K562 (cell line): ENCODE data around the gene TENM3.

ENCODE experiments used
- DDX20 ChIP-seq: fragments of 450-650 bp; IDR thresholded peaks from 2 replicates; pipeline ENCODE4 v1.6.1; 2016; ENCODE audit warnings: missing genetic modification characterization, low read depth, mild to moderate bottlenecking, missing compliant biosample characterization, moderate library complexity
- EP300 ChIP-seq: IDR thresholded peaks from 2 replicates; pipeline ENCODE4 v1.6.1; 2012; ENCODE audit warnings: low read length, improper control_type of control experiment
- FOXJ3 ChIP-seq: sonication (generic); formaldehyde crosslinking; IDR thresholded peaks from 2 replicates; pipeline ENCODE4 v1.4.0; 2020; ENCODE audit warnings: mild to moderate bottlenecking, missing genetic modification reagents
- HCFC1 ChIP-seq: IDR thresholded peaks from 2 replicates; pipeline ENCODE4 v1.6.1; 2012; ENCODE audit warnings: low read depth, low read length, improper control_type of control experiment
- HDAC6 ChIP-seq: IDR thresholded peaks from 2 replicates; pipeline ENCODE4 v1.6.1; 2012; ENCODE audit warnings: low read depth, mild to moderate bottlenecking, control low read depth, inconsistent platforms, low read length, moderate library complexity
- JUND ChIP-seq, 2 experiments: IDR thresholded peaks; 2 replicates in 1 of 2; 3 replicates in 1 of 2; pipeline ENCODE4 v1.6.1; 2011; ENCODE audit warnings: borderline replicate concordance in 2 of 2, low read depth in 2 of 2, low read length in 2 of 2, improper control_type of control experiment in 1 of 2, missing biosample characterization in 1 of 2, missing genetic modification characterization in 1 of 2, missing genetic modification reagents in 1 of 2
- NFIC ChIP-seq: fragments of 450-650 bp; IDR thresholded peaks from 2 replicates; pipeline ENCODE4 v1.6.1; 2017; ENCODE audit warnings: mild to moderate bottlenecking, inconsistent platforms
- POLR2A ChIP-seq: fragments of 450-650 bp; conservative IDR thresholded peaks from 2 replicates; pipeline ENCODE4 v1.6.1; 2016
- SOX6 ChIP-seq: fragments of 450-650 bp; IDR thresholded peaks from 2 replicates; pipeline ENCODE4 v1.6.1; 2014; ENCODE audit warnings: mild to moderate bottlenecking
- TF ChIP-seq, protein P1 (sequence below): sonication (generic); formaldehyde crosslinking; IDR thresholded peaks from 2 replicates; pipeline ENCODE4 v1.8.0; 2022; ENCODE audit warnings: mild to moderate bottlenecking, missing genetic modification reagents
- TF ChIP-seq, protein P2 (sequence below): fragments of 200-800 bp; sonication (Bioruptor generic); IDR thresholded peaks from 2 replicates; pipeline ENCODE4 v1.6.1; 2016; ENCODE audit warnings: missing genetic modification characterization, missing compliant biosample characterization
- TF ChIP-seq, protein P3 (sequence below), 3 experiments: IDR thresholded peaks in 2 of 3; conservative IDR thresholded peaks in 1 of 3; 2 replicates each; pipeline ENCODE4 v1.5.1; 2011 to 2012; ENCODE audit warnings: low read length in 3 of 3, mild to moderate bottlenecking in 3 of 3, control low read depth in 2 of 3, improper control_type of control experiment in 1 of 3, inconsistent platforms in 1 of 3, low read depth in 1 of 3, mixed read lengths in 1 of 3, moderate library complexity in 1 of 3; ENCODE audit not compliant: insufficient read depth in 2 of 3

DNA sequence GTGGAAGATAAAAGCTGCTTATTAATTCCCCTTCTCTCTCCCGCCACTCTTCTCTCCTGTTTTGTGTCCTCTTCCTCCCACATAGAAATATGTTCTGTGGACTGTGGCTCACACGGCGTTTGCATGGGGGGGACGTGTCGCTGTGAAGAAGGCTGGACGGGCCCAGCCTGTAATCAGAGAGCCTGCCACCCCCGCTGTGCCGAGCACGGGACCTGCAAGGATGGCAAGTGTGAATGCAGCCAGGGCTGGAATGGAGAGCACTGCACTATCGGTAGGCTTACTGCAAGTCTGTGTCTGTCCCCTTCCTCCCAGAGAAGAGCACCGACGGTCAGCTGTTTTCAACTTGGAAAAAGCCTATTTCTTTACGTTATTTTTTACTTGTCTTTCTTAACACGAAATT lies 444.9 kb downstream of the TENM3 start:
- TF ChIP-seq DDX20, result no peak
- no peak for TF ChIP-seq NFIC
- TF ChIP-seq JUND (IDR thresholded peaks at IDR 0.05; ENCODE audit: borderline replicate concordance, low read depth, low read length), result no peak
- TF ChIP-seq JUND (tag; IDR thresholded peaks at IDR 0.05; ENCODE audit: borderline replicate concordance, low read depth, low read length), result no peak
- TF ChIP-seq, protein P1, sequence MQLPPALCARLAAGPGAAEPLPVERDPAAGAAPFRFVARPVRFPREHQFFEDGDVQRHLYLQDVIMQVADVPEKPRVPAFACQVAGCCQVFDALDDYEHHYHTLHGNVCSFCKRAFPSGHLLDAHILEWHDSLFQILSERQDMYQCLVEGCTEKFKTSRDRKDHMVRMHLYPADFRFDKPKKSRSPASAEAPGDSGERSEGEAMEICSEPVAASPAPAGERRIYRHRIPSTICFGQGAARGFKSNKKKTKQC, result no peak
- TF ChIP-seq POLR2A, result no peak
- no peak for TF ChIP-seq EP300
- TF ChIP-seq SOX6, result no peak
- no peak for TF ChIP-seq FOXJ3
- TF ChIP-seq, protein P2, sequence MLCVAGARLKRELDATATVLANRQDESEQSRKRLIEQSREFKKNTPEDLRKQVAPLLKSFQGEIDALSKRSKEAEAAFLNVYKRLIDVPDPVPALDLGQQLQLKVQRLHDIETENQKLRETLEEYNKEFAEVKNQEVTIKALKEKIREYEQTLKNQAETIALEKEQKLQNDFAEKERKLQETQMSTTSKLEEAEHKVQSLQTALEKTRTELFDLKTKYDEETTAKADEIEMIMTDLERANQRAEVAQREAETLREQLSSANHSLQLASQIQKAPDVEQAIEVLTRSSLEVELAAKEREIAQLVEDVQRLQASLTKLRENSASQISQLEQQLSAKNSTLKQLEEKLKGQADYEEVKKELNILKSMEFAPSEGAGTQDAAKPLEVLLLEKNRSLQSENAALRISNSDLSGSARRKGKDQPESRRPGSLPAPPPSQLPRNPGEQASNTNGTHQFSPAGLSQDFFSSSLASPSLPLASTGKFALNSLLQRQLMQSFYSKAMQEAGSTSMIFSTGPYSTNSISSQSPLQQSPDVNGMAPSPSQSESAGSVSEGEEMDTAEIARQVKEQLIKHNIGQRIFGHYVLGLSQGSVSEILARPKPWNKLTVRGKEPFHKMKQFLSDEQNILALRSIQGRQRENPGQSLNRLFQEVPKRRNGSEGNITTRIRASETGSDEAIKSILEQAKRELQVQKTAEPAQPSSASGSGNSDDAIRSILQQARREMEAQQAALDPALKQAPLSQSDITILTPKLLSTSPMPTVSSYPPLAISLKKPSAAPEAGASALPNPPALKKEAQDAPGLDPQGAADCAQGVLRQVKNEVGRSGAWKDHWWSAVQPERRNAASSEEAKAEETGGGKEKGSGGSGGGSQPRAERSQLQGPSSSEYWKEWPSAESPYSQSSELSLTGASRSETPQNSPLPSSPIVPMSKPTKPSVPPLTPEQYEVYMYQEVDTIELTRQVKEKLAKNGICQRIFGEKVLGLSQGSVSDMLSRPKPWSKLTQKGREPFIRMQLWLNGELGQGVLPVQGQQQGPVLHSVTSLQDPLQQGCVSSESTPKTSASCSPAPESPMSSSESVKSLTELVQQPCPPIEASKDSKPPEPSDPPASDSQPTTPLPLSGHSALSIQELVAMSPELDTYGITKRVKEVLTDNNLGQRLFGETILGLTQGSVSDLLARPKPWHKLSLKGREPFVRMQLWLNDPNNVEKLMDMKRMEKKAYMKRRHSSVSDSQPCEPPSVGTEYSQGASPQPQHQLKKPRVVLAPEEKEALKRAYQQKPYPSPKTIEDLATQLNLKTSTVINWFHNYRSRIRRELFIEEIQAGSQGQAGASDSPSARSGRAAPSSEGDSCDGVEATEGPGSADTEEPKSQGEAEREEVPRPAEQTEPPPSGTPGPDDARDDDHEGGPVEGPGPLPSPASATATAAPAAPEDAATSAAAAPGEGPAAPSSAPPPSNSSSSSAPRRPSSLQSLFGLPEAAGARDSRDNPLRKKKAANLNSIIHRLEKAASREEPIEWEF (CRISPR knock-in tag), result no peak
- TF ChIP-seq, protein P3, sequence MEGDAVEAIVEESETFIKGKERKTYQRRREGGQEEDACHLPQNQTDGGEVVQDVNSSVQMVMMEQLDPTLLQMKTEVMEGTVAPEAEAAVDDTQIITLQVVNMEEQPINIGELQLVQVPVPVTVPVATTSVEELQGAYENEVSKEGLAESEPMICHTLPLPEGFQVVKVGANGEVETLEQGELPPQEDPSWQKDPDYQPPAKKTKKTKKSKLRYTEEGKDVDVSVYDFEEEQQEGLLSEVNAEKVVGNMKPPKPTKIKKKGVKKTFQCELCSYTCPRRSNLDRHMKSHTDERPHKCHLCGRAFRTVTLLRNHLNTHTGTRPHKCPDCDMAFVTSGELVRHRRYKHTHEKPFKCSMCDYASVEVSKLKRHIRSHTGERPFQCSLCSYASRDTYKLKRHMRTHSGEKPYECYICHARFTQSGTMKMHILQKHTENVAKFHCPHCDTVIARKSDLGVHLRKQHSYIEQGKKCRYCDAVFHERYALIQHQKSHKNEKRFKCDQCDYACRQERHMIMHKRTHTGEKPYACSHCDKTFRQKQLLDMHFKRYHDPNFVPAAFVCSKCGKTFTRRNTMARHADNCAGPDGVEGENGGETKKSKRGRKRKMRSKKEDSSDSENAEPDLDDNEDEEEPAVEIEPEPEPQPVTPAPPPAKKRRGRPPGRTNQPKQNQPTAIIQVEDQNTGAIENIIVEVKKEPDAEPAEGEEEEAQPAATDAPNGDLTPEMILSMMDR (IDR thresholded peaks at IDR 0.05 in 2 of 3, conservative IDR thresholded peaks at IDR 0.05 in 1 of 3; ENCODE audit: insufficient read depth in 2 of 3, low read depth in 1 of 3, low read length in 3 of 3), result no peak
- TF ChIP-seq HDAC6, result no peak
- no peak for TF ChIP-seq HCFC1
